DND-41 (cell line): ENCODE measurements around the gene ULBP1.
"Not testable (repeated sequence)": the region's sequence is repeated elsewhere in the genome, so short reads cannot be mapped to it uniquely, and the experiment has no call there.

Experiments
- ATAC-seq: fragments of 200-7000 bp; cut with Tn5 transposase; 3 replicates; pipeline ENCODE4 v1.9.1; 2021; ENCODE audit warnings: low read depth; ENCODE audit not compliant: insufficient read depth
- DNase-seq: peaks from one replicate; pipeline ENCODE4 v3.0.0-alpha.2; 2020
- H2AFZ ChIP-seq: 2 replicates; pipeline ENCODE4 v1.6.0; 2012; ENCODE audit warnings: low read depth, low read length
- H3K27ac ChIP-seq: 2 replicates; pipeline ENCODE4 v1.5.1; 2012; ENCODE audit warnings: low read length, inconsistent platforms
- H3K27me3 ChIP-seq: fragments of 200-600 bp; sonication (generic); 2 replicates; pipeline ENCODE4 v1.6.0; 2012; ENCODE audit warnings: low read length, mild to moderate bottlenecking, inconsistent platforms; ENCODE audit not compliant: insufficient read depth, poor library complexity
- H3K36me3 ChIP-seq: 2 replicates; pipeline ENCODE4 v1.5.1; 2012; ENCODE audit warnings: low read length, inconsistent platforms; ENCODE audit not compliant: insufficient read depth
- H3K4me1 ChIP-seq: 2 replicates; pipeline ENCODE4 v1.5.1; 2012; ENCODE audit warnings: mild to moderate bottlenecking, low read length; ENCODE audit not compliant: insufficient read depth
- H3K4me2 ChIP-seq: 2 replicates; pipeline ENCODE4 v1.6.0; 2012; ENCODE audit warnings: mild to moderate bottlenecking, moderate library complexity, low read length, inconsistent platforms; ENCODE audit not compliant: insufficient read depth
- H3K4me3 ChIP-seq, 2 experiments: fragments of 200-600 bp in 1 of 2; shearing (Covaris generic) in 1 of 2; 2 replicates each; pipeline ENCODE4 v1.5.1; 2012 to 2016; ENCODE audit warnings: inconsistent platforms in 2 of 2, low read length in 2 of 2, mild to moderate bottlenecking in 2 of 2, low read depth in 1 of 2, moderate library complexity in 1 of 2
- H3K79me2 ChIP-seq: 2 replicates; pipeline ENCODE4 v1.6.0; 2012; ENCODE audit warnings: low read length, inconsistent platforms; ENCODE audit not compliant: insufficient read depth
- H3K9ac ChIP-seq: 2 replicates; pipeline ENCODE4 v1.6.0; 2012; ENCODE audit warnings: low read depth, mild to moderate bottlenecking, inconsistent platforms, low read length, moderate library complexity
- H3K9me3 ChIP-seq: 2 replicates; pipeline ENCODE4 v1.5.1; 2012; ENCODE audit warnings: low read length, moderate library complexity, mild to moderate bottlenecking, inconsistent platforms; ENCODE audit not compliant: insufficient read depth, severe bottlenecking
- H4K20me1 ChIP-seq: 2 replicates; pipeline ENCODE4 v1.6.0; 2012; ENCODE audit warnings: low read length; ENCODE audit not compliant: insufficient read depth
- CTCF ChIP-seq: IDR thresholded peaks from 2 replicates; pipeline ENCODE4 v1.5.1; 2012; ENCODE audit warnings: borderline replicate concordance, low read length, moderate library complexity, mild to moderate bottlenecking; ENCODE audit not compliant: poor library complexity, severe bottlenecking; ENCODE audit errors: extremely low read depth
- EZH2 ChIP-seq: IDR thresholded peaks from 3 replicates; pipeline ENCODE4 v1.6.1; 2012; ENCODE audit warnings: borderline replicate concordance, low read depth, mild to moderate bottlenecking, moderate library complexity, low read length, inconsistent platforms; ENCODE audit not compliant: severe bottlenecking

ULBP1 gene

GRCh38 chr6:149990661-149991471 is 27.1 kb downstream of the ULBP1 start:
- ATAC-seq (peak; percentile 60), DNase-seq (peak; percentile 44)
- peaks cover 30% of the 10 kb centered on the region for H3K4me1 ChIP-seq
- peak overlapping the region; percentile 49 for H3K9ac ChIP-seq
- H3K4me3 ChIP-seq, result peak overlapping the region; percentile 8 to 66; a peak in 3 of 4 replicates
- H4K20me1 ChIP-seq, result no peaks in the 10 kb centered on the region
- H2AFZ ChIP-seq, result peak overlapping the region; percentile 79
- H3K79me2 ChIP-seq, result no peaks in the 10 kb centered on the region
- no peaks in the 10 kb centered on the region for H3K9me3 ChIP-seq
- H3K4me2 ChIP-seq, result peak overlapping the region; percentile 87
- TF ChIP-seq CTCF, result no peak
- no peak for TF ChIP-seq EZH2
- no peaks in the 10 kb centered on the region for H3K36me3 ChIP-seq
- peaks cover 54% of the 10 kb centered on the region for H3K27me3 ChIP-seq
- no peak overlapping the region; the same call in 1 of the 2 replicates for H3K27ac ChIP-seq

GRCh38 chr6:149991472-149991795 is 27.7 kb downstream of the ULBP1 start:
- H3K36me3 ChIP-seq, H3K79me2 ChIP-seq, H4K20me1 ChIP-seq, H3K9me3 ChIP-seq, H3K27ac ChIP-seq: not testable (repeated sequence)
- Histone ChIP-seq H3K9ac (peak overlapping the region; percentile 49), H3K4me3 (peak overlapping the region in 1 of 2 experiments; percentile 66; a peak in 2 of 4 replicates), H3K27me3 (peaks cover 51% of the 10 kb centered on the region), H3K4me1 (peaks cover 30% of the 10 kb centered on the region), H3K4me2 (peak overlapping the region; percentile 87), H2AFZ (peak overlapping the region; percentile 79; the same call in 1 of the 2 replicates)
- peak; percentile 62 for ATAC-seq
- peak; percentile 26 for DNase-seq

GRCh38 chr6:149991838-149992237 is 28.1 kb downstream of the ULBP1 start:
- Histone ChIP-seq H3K9ac (no peak overlapping the region), H3K4me3 (peak overlapping the region in 1 of 2 experiments; percentile 66; a peak in 1 of 4 replicates), H3K27ac (no peak overlapping the region), H3K36me3 (no peaks in the 10 kb centered on the region), H2AFZ (no peak overlapping the region), H3K4me1 (peaks cover 30% of the 10 kb centered on the region), H4K20me1 (no peaks in the 10 kb centered on the region), H3K4me2 (peak overlapping the region; percentile 87), H3K79me2 (no peaks in the 10 kb centered on the region), H3K27me3 (peaks cover 47% of the 10 kb centered on the region), H3K9me3 (no peaks in the 10 kb centered on the region)
- no peak for ATAC-seq
- TF ChIP-seq EZH2, result no peak
- TF ChIP-seq CTCF, result no peak
- DNase-seq, result no peak

- Histone ChIP-seq H3K4me2 (no peak overlapping the region), H2AFZ (no peak overlapping the region), H3K36me3 (peaks cover 6% of the 10 kb centered on the region; the same call in 1 of the 2 replicates), H3K27me3 (peaks cover 22% of the 10 kb centered on the region), H3K4me3 (no peak overlapping the region), H3K27ac (no peak overlapping the region), H3K4me1 (peaks cover 19% of the 10 kb centered on the region), H3K79me2 (no peaks in the 10 kb centered on the region), H4K20me1 (peaks cover 6% of the 10 kb centered on the region; the same call in 1 of the 2 replicates), H3K9ac (no peak overlapping the region), H3K9me3 (no peaks in the 10 kb centered on the region)
- DNase-seq, result no peak
- no peak for ATAC-seq
- no peak for TF ChIP-seq CTCF
- TF ChIP-seq EZH2, result no peak
These were observed 31.6 kb downstream of the ULBP1 start for GRCh38 chr6:149995235-149995750.
